Measurements from ENCODE around the gene MXI1. TPM values are rescaled to one million over a fixed set of nuclear protein-coding genes. Genes with fewer than 3 reads are reported as not detected.
"Not testable (repeated sequence)": the region's sequence is repeated elsewhere in the genome, so short reads cannot be mapped to it uniquely, and the experiment has no call there.

MXI1 gene
- total and polyA plus RNA-seq, 4 donors: 11.2 to 55.8 (median 18.7) TPM

DNA sequence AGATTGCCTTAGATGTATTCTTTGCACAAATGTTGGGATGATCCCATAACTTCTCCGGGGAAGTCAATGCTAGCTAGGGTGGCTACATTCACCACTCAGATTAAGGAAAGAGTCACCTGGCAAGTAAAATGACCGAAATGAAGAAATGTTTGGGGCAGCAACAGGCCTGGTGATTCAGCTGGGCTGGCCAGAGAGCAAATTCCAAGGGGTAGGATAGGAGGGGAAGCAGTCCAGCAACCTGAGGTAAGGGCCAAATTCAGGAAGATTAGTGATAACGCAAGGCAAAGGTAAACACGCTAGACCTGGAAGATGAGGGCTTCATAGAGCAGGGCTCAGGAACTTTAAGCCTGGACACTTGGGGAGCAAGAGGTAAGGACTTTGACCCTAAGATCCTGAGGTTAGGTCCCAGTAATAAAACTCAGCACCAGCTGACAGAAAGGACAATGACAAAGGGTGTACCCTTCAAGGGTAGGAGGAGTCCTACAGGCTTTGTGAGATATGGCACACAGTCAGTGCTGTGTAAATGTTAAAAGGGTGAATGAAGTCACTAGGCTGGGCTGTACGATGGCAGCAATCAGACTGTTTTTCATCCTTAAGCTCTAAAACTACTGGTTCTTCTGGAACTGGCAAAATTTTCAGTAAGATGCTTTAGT, 120.0 kb downstream of the MXI1 start:
- Histone ChIP-seq H3K27ac (ENCODE audit: low read depth in 1 of 2, low read length in 1 of 2) (no peak overlapping the region), H3K9me3 (ENCODE audit: control insufficient read depth in 4 of 4, insufficient read depth in 3 of 4, low read length in 3 of 4) (peaks cover 0 to 17% (median 1%) of the 10 kb centered on the region in 4 donors), H3K4me1 (ENCODE audit: control insufficient read depth in 5 of 5, insufficient read depth in 5 of 5, low read length in 5 of 5) (no peaks in the 10 kb centered on the region), H3K9ac (ENCODE audit: insufficient read depth in 1 of 2, low read length in 2 of 2) (no peak overlapping the region), H3K36me3 (ENCODE audit: control insufficient read depth in 4 of 4, insufficient read depth in 4 of 4, low read length in 4 of 4) (no peaks in the 10 kb centered on the region), H3K4me3 (no peak overlapping the region), H3K27me3 (ENCODE audit: control insufficient read depth in 3 of 3, insufficient read depth in 3 of 3, low read length in 2 of 3) (no peaks in the 10 kb centered on the region)
- 92% methylated on average over 5 of the region's 5 CpGs for WGBS, 2 donors
- TF ChIP-seq, protein P1, sequence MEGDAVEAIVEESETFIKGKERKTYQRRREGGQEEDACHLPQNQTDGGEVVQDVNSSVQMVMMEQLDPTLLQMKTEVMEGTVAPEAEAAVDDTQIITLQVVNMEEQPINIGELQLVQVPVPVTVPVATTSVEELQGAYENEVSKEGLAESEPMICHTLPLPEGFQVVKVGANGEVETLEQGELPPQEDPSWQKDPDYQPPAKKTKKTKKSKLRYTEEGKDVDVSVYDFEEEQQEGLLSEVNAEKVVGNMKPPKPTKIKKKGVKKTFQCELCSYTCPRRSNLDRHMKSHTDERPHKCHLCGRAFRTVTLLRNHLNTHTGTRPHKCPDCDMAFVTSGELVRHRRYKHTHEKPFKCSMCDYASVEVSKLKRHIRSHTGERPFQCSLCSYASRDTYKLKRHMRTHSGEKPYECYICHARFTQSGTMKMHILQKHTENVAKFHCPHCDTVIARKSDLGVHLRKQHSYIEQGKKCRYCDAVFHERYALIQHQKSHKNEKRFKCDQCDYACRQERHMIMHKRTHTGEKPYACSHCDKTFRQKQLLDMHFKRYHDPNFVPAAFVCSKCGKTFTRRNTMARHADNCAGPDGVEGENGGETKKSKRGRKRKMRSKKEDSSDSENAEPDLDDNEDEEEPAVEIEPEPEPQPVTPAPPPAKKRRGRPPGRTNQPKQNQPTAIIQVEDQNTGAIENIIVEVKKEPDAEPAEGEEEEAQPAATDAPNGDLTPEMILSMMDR (IDR thresholded peaks at IDR 0.05; ENCODE audit: control extremely low read depth, extremely low read depth): no peak
- DNase-seq: no peak
- no peak for ATAC-seq (ENCODE audit: insufficient read depth, low FRiP score)

DNA sequence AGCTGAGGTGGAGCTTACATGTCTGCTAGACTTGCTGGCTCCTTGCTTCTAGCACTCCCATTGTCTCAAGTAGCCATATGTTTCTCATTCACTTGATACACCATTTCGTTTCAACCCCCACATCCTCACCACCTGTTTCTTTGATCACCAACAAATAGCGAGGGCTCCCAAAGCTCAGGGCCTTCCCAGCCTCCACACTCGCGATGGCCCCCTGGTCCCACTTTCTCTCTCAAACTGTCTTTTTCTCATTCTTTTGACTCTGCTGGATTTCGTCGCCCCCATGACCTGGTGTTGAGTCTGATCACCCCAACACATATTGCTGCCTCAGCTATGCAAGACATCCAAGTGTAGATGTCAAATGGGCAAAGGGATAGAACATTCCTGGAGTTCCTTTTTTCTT, 123.3 kb downstream of the MXI1 start:
- no peak overlapping the region for H3K9ac ChIP-seq (ENCODE audit: insufficient read depth in 1 of 2, low read length in 2 of 2)
- H3K4me3 ChIP-seq: no peak overlapping the region
- H3K36me3 ChIP-seq (ENCODE audit: control insufficient read depth in 4 of 4, insufficient read depth in 4 of 4, low read length in 4 of 4): no peaks in the 10 kb centered on the region
- TF ChIP-seq, protein P1 (IDR thresholded peaks at IDR 0.05; ENCODE audit: control extremely low read depth, extremely low read depth): no peak
- H3K9me3 ChIP-seq (ENCODE audit: control insufficient read depth in 4 of 4, insufficient read depth in 3 of 4, low read length in 3 of 4): peaks cover 0 to 17% (median 1%) of the 10 kb centered on the region in 4 donors
- no peak for DNase-seq
- no peak overlapping the region for H3K27ac ChIP-seq (ENCODE audit: low read depth in 1 of 2, low read length in 1 of 2)
- no peaks in the 10 kb centered on the region for H3K27me3 ChIP-seq (ENCODE audit: control insufficient read depth in 3 of 3, insufficient read depth in 3 of 3, low read length in 2 of 3)
- peaks cover 0 to under 1% (median 0%) of the 10 kb centered on the region in 5 donors for H3K4me1 ChIP-seq (ENCODE audit: control insufficient read depth in 5 of 5, insufficient read depth in 5 of 5, low read length in 5 of 5)
- WGBS, 2 donors: 94 to 97% methylated on average over 6 of the region's 6 CpGs
- ATAC-seq (ENCODE audit: insufficient read depth, low FRiP score): no peak

- not testable (repeated sequence) for H3K27ac ChIP-seq (ENCODE audit: low read depth in 1 of 2, low read length in 1 of 2); H3K4me1 ChIP-seq (ENCODE audit: control insufficient read depth in 5 of 5, insufficient read depth in 5 of 5, low read length in 5 of 5); H3K36me3 ChIP-seq (ENCODE audit: control insufficient read depth in 4 of 4, insufficient read depth in 4 of 4, low read length in 4 of 4); DNase-seq; H3K4me3 ChIP-seq; H3K9ac ChIP-seq (ENCODE audit: insufficient read depth in 1 of 2, low read length in 2 of 2); ATAC-seq (ENCODE audit: insufficient read depth, low FRiP score); H3K27me3 ChIP-seq (ENCODE audit: control insufficient read depth in 3 of 3, insufficient read depth in 3 of 3, low read length in 2 of 3)
- peaks cover 0 to 15% (median 1%) of the 10 kb centered on the region in 4 donors for H3K9me3 ChIP-seq (ENCODE audit: control insufficient read depth in 4 of 4, insufficient read depth in 3 of 4, low read length in 3 of 4)
- WGBS, 2 donors: 97 to 99% methylated on average over 28 to 32 of the region's 32 CpGs
These were observed 123.9 kb downstream of the MXI1 start for GRCh38 chr10:110331226-110331795.

DNA sequence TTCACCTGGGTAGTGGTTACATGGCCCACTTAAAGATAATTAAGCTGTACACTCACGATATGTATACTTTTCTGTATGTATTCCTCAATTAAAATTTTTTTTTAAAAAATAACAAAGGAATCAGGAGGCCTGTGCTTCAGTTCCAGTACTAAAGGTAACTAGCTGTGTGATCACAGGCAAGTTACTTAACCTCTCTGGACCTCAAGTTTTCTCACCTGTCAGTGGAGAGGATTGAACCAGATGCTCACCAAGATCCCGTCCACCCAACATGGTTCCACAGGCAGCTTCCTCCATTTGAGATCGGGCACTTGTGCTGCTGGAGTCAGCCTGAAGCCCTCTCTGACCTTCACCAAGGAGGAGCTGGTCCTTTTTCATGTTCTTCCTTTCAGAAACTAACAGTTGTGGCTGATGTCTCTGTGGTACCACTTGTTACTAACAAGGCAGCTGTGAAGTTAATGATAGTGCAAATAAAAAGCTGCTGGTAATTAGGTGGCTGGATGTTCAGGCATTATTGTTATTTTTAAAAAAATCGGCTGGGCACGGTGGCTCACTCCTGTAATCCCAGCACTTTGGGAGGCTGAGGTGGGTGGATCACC, 126.8 kb downstream of the MXI1 start:
- TF ChIP-seq, protein P1 (IDR thresholded peaks at IDR 0.05; ENCODE audit: control extremely low read depth, extremely low read depth): no peak
- H3K4me1 ChIP-seq (ENCODE audit: control insufficient read depth in 5 of 5, insufficient read depth in 5 of 5, low read length in 5 of 5): peaks cover 0 to 10% (median 0%) of the 10 kb centered on the region in 5 donors
- no peak overlapping the region for H3K9ac ChIP-seq (ENCODE audit: insufficient read depth in 1 of 2, low read length in 2 of 2)
- H3K36me3 ChIP-seq (ENCODE audit: control insufficient read depth in 4 of 4, insufficient read depth in 4 of 4, low read length in 4 of 4): no peaks in the 10 kb centered on the region
- 90 to 92% methylated on average over 5 of the region's 5 CpGs for whole genome bisulfite sequencing, 2 donors
- H3K27ac ChIP-seq (ENCODE audit: low read depth in 1 of 2, low read length in 1 of 2): no peak overlapping the region
- H3K4me3 ChIP-seq: no peak overlapping the region
- no peak for DNase-seq
- H3K27me3 ChIP-seq (ENCODE audit: control insufficient read depth in 3 of 3, insufficient read depth in 3 of 3, low read length in 2 of 3): no peaks in the 10 kb centered on the region
- H3K9me3 ChIP-seq (ENCODE audit: control insufficient read depth in 4 of 4, insufficient read depth in 3 of 4, low read length in 3 of 4): peaks cover 0 to 15% (median 1%) of the 10 kb centered on the region in 4 donors
- no peak for ATAC-seq (ENCODE audit: insufficient read depth, low FRiP score)

Data from lung (tissue), 12 donors.